ENCODE data around the gene ARFGAP2.

ARFGAP2 gene

GRCh38 chr11:47189100-47189834, 12.6 kb upstream of the ARFGAP2 start:
- TF ChIP-seq GATA2 (IDR thresholded peaks at IDR 0.05; ENCODE audit: low read depth, low read length), result no peak
- TF ChIP-seq GATA3 (IDR thresholded peaks at IDR 0.05; ENCODE audit: low read depth, low read length), result no peak

GRCh38 chr11:47188259-47188658, 11.6 kb upstream of the ARFGAP2 start:
- TF ChIP-seq GATA3 (IDR thresholded peaks at IDR 0.05; ENCODE audit: low read depth, low read length) (no peak), GATA2 (IDR thresholded peaks at IDR 0.05; ENCODE audit: low read depth, low read length) (no peak)

- TF ChIP-seq GATA2 (IDR thresholded peaks at IDR 0.05; ENCODE audit: low read depth, low read length) (peak; percentile 51), GATA3 (IDR thresholded peaks at IDR 0.05; ENCODE audit: low read depth, low read length) (no peak)
Observed at GRCh38 chr11:47187723-47188122, 11.0 kb upstream of the ARFGAP2 start.

- TF ChIP-seq GATA3 (IDR thresholded peaks at IDR 0.05; ENCODE audit: low read depth, low read length) (no peak), GATA2 (IDR thresholded peaks at IDR 0.05; ENCODE audit: low read depth, low read length) (0 out of 2 replicates have a peak, but pooled peaks have one; percentile 5)
Observed at GRCh38 chr11:47186700-47187695, 10.3 kb upstream of the ARFGAP2 start.

- TF ChIP-seq GATA2 (IDR thresholded peaks at IDR 0.05; ENCODE audit: low read depth, low read length) (no peak), GATA3 (IDR thresholded peaks at IDR 0.05; ENCODE audit: low read depth, low read length) (no peak)
Observed at GRCh38 chr11:47186076-47186699, 9.5 kb upstream of the ARFGAP2 start, which contains the start of gene PACSIN3. PACSIN3 (minus strand) TSS chr11:47186434; CDS start chr11:47182727, 3,707 bp downstream.

- TF ChIP-seq GATA2 (IDR thresholded peaks at IDR 0.05; ENCODE audit: low read depth, low read length) (no peak), GATA3 (IDR thresholded peaks at IDR 0.05; ENCODE audit: low read depth, low read length) (no peak)
Observed at GRCh38 chr11:47185305-47186075, 8.8 kb upstream of the ARFGAP2 start.

- no peak for TF ChIP-seq GATA3 (IDR thresholded peaks at IDR 0.05; ENCODE audit: low read depth, low read length)
- TF ChIP-seq GATA2 (IDR thresholded peaks at IDR 0.05; ENCODE audit: low read depth, low read length), result no peak
Observed at GRCh38 chr11:47184711-47185304, 8.1 kb upstream of the ARFGAP2 start.

GRCh38 chr11:47183969-47184368, 7.3 kb upstream of the ARFGAP2 start:
- no peak for TF ChIP-seq GATA3 (IDR thresholded peaks at IDR 0.05; ENCODE audit: low read depth, low read length)
- no peak for TF ChIP-seq GATA2 (IDR thresholded peaks at IDR 0.05; ENCODE audit: low read depth, low read length)

- TF ChIP-seq GATA2 (IDR thresholded peaks at IDR 0.05; ENCODE audit: low read depth, low read length) (no peak), GATA3 (IDR thresholded peaks at IDR 0.05; ENCODE audit: low read depth, low read length) (no peak)
Observed at GRCh38 chr11:47183031-47183856, 6.6 kb upstream of the ARFGAP2 start.

GRCh38 chr11:47182380-47182779, 5.7 kb upstream of the ARFGAP2 start:
- TF ChIP-seq GATA3 (IDR thresholded peaks at IDR 0.05; ENCODE audit: low read depth, low read length) (no peak), GATA2 (IDR thresholded peaks at IDR 0.05; ENCODE audit: low read depth, low read length) (no peak)

- TF ChIP-seq GATA3 (IDR thresholded peaks at IDR 0.05; ENCODE audit: low read depth, low read length), result no peak
- TF ChIP-seq GATA2 (IDR thresholded peaks at IDR 0.05; ENCODE audit: low read depth, low read length), result no peak
Observed at GRCh38 chr11:47181271-47181670, 4.6 kb upstream of the ARFGAP2 start.

All from SH-SY5Y (cell line).